Mononuclear cell (primary cell): ENCODE measurements around the gene KLHL42. TPM values are rescaled to one million over a fixed set of nuclear protein-coding genes. Genes with fewer than 3 reads are reported as not detected.

Source experiments
- H3K27me3 ChIP-seq: 2 replicates; pipeline ENCODE4 v1.6.0; 2011; ENCODE audit warnings: low read length, control low read depth; ENCODE audit not compliant: insufficient read depth
- H3K4me1 ChIP-seq: 2 replicates; pipeline ENCODE4 v1.5.1; 2011; ENCODE audit warnings: mild to moderate bottlenecking, low read length, control low read depth; ENCODE audit not compliant: insufficient read depth
- H3K4me3 ChIP-seq: 2 replicates; pipeline ENCODE4 v1.5.1; 2011; ENCODE audit warnings: mild to moderate bottlenecking, low read length, moderate library complexity
- H3K9me3 ChIP-seq: 2 replicates; pipeline ENCODE4 v1.5.1; 2011; ENCODE audit warnings: low read depth, mild to moderate bottlenecking, control low read depth, low read length
- total RNA-seq: library from RNA; depleted of rRNA; stranded (reverse); fragments of >200 nt; gene quantifications from one replicate; pipeline ENCODE4 v1.2.3, GENCODE V29; 2012

The KLHL42 gene
- total RNA-seq, 1 donor: 13.1 TPM

DNA sequence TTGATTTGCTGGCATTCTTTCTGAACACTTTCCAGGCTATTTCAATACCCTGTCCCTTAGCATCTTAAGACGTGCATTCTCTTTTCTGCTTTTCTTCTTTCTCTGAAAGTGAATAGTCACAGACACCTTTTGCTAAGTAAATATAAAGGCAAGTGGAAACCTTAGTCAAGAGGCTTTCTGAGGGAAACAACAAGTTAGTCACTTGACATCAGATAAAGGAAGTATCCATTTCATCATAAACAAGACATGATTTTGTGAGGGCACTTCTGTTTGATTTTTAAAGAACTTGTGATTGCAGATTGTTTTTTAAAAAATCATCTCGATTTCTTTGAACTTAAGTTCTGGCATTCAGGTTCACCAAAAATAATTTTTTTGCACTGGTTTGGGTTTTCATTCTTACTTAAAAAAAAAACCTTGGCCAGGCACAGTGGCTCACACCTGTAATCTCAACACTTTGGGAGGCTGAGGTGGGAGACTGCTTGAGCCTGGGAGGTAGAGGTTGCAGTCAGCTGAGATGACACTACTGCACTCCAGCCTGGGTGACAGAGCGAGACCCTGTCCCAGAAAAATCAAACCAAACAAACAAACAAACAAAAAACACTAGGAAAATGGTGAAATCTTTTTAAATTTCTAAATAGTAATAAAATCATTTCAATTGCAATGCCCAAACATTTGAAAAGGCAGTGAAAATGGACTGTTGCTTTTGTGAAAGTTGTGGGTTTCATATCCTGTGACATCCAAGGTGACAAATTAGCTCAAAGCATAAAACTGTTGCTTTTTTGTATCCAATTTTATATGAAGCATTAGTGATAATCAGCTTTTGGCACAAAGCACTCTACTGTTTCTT, 8.3 kb upstream of the KLHL42 start:
- Histone ChIP-seq H3K4me3 (no peak overlapping the region), H3K4me1 (no peaks in the 10 kb centered on the region), H3K9me3 (no peaks in the 10 kb centered on the region), H3K27me3 (no peaks in the 10 kb centered on the region)

DNA sequence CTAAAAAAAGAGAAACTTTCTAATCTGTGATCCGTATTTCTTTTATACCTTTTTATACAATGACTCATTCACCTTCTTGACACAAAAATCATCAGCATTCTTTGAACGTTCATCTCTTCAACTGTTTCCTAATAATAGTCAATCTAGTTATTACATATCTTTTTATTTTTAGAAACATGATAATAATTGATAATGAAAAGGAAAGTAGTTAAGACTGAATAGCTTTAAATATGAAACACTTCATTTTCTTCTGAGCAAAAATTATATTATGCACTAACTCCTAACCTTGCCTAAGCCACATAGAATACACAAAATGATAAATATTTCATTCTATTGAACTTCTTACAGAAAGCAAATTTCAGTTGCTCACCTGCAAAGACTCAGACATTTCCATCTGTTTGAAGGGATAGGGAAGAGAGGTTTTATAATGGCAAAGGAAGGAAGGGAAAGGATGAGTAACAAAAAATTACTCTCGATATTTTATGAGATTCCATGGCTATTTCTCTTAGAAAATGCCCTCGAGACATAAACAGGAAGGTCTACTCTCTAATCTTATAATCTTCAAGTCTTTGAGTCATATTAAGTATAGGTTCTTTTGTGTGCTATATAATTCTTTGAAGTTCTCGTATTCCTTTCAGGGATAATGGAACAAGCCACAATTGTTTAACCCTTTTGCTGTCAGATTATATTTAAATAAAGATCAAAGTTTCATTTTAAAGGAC, 7.5 kb upstream of the KLHL42 start:
- no peaks in the 10 kb centered on the region for H3K9me3 ChIP-seq
- H3K4me3 ChIP-seq: no peak overlapping the region
- no peaks in the 10 kb centered on the region for H3K4me1 ChIP-seq
- H3K27me3 ChIP-seq: no peaks in the 10 kb centered on the region

DNA sequence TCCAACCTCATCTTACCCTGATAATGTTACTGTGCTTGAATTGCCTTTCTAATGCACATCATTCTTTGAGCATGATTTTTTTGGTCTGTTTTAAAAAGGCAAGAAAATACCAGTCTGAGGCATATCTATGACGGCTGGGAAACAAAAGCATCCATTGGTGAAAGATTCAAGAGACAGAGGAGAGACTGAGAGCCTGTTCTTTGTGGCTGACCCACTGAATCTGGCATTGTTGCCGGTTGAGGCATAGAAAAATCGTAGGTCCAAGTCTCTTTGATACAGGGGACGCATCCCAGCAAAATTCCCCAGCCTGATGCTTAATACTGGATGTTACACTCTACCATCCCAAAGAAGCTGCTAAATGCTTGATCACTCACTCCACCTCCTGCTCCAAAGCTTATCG, 2.9 kb upstream of the KLHL42 start:
- Histone ChIP-seq H3K27me3 (no peaks in the 10 kb centered on the region), H3K4me1 (peaks cover 17% of the 10 kb centered on the region), H3K9me3 (no peaks in the 10 kb centered on the region)

DNA sequence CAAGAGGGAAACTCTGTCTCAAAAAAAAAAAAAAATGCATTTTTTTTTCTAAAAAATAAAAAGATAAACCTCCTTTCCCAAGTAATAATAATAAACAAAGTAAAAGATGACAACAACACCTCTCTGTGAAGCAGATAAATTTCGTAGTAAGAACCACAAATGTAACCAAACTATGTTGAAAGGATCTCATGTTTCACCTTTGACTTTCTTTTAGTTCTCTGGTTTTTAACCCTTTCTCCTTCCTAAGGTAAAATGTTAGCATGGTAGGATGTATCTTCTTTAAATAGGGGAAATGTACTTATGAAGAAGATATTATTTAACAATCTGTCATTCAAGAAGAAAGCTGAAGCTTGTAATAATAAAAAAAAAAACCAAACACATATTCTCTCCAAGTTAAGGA, 1.8 kb upstream of the KLHL42 start:
- Histone ChIP-seq H3K4me1 (peaks cover 20% of the 10 kb centered on the region), H3K4me3 (no peak overlapping the region), H3K27me3 (no peaks in the 10 kb centered on the region), H3K9me3 (no peaks in the 10 kb centered on the region)

More for the DNA sequence above, 2.9 kb upstream of the KLHL42 start:
- H3K4me3 ChIP-seq: no peak overlapping the region

DNA sequence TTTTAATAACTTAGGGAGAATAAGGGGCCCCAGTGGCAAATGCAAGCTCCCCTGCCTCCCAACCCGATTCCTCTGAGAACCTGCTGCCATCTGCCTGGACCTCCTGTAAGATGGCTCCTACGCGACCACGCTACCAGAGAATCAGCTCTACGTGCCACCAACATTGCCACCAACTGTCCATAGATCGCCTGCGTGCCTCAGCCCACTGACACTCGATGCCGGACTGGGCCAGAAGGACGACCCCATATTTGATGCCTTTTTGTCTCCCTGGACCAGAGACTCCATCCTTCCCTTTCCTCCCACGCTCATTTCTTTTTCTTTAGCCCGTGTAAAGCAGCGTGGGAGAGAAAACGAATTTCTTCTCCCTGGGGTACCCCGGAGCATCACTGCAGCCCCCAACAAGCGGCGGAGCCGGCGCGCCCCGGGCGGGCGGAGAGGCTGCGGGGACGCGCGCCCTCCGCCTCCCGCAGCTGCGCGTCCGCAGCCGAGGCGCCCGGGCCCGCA, 565 bp upstream of the KLHL42 start:
- Histone ChIP-seq H3K27me3 (no peaks in the 10 kb centered on the region), H3K4me1 (peaks cover 20% of the 10 kb centered on the region), H3K9me3 (no peaks in the 10 kb centered on the region), H3K4me3 (peak overlapping the region; percentile 57)

DNA sequence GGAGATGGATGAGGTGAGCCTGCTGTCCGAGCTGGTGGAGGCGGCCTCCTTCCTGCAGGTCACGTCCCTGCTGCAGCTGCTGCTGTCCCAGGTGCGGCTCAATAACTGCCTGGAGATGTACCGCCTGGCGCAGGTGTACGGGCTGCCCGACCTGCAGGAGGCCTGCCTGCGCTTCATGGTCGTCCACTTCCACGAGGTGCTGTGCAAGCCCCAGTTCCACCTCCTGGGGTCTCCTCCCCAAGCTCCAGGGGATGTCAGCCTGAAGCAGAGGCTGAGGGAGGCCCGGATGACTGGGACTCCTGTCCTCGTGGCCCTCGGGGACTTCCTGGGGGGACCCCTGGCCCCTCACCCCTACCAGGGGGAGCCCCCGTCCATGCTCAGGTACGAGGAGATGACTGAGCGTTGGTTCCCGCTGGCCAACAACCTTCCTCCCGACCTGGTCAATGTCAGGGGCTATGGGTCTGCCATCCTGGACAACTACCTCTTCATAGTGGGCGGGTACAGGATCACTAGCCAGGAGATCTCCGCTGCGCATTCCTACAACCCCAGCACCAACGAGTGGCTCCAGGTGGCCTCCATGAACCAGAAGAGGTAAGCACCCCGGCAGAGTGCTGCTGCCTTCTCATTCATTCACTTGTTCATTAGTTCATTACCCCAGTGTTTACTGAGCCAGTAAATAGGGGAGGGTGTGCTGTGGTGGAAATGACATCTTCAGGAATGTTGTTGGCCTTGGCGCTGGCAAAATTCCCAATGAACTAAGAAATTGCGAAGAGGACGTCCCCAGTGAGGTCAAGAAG, 777 bp downstream of the KLHL42 start:
- peak overlapping the region; percentile 57 for H3K4me3 ChIP-seq

DNA sequence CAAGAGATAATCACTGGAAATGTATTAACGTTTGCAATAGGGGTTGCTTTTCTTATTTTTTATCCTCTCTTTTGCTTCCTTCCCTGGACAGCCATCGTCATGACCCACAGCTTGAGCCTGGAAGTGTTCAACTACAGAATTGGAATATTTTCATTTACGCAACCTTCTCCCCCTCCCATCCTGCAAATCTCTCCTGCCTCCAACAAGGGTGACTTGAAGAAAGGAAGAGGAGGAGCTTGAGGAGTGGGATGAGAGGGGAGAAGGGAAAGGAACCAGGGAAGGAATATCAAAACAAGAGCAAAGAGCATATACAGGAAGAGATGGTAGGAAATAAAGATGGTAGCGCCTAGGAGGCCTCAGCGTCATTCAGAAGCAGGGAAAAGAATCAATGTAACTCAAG, 1.6 kb downstream of the KLHL42 start:
- no peaks in the 10 kb centered on the region for H3K27me3 ChIP-seq

More for the DNA sequence above, 777 bp downstream of the KLHL42 start:
- Histone ChIP-seq H3K9me3 (no peaks in the 10 kb centered on the region), H3K27me3 (no peaks in the 10 kb centered on the region), H3K4me1 (peaks cover 28% of the 10 kb centered on the region)

DNA sequence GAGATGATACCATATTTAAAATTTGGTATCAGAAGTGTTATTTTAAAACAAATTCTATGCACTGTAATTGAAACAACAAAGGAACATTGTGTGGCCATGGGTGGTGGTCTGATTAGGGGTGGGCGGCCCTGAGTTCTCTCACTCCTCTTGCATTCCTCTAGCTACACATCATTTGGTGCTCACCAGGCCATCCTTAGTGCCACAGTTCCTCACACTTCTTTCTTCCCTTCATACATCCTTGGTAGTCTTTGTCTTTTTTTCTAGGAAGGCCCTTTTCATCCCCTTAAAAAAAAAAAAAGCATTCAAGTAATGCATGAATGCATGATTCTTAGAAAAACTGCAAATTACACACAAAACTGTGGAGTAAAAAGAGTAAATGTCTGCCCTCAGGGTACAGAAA, 2.4 kb downstream of the KLHL42 start:
- Histone ChIP-seq H3K9me3 (no peaks in the 10 kb centered on the region), H3K4me3 (no peak overlapping the region), H3K4me1 (peaks cover 35% of the 10 kb centered on the region), H3K27me3 (no peaks in the 10 kb centered on the region)

More for the DNA sequence above, 1.6 kb downstream of the KLHL42 start:
- peaks cover 35% of the 10 kb centered on the region for H3K4me1 ChIP-seq
- no peaks in the 10 kb centered on the region for H3K9me3 ChIP-seq
- H3K4me3 ChIP-seq: no peak overlapping the region

DNA sequence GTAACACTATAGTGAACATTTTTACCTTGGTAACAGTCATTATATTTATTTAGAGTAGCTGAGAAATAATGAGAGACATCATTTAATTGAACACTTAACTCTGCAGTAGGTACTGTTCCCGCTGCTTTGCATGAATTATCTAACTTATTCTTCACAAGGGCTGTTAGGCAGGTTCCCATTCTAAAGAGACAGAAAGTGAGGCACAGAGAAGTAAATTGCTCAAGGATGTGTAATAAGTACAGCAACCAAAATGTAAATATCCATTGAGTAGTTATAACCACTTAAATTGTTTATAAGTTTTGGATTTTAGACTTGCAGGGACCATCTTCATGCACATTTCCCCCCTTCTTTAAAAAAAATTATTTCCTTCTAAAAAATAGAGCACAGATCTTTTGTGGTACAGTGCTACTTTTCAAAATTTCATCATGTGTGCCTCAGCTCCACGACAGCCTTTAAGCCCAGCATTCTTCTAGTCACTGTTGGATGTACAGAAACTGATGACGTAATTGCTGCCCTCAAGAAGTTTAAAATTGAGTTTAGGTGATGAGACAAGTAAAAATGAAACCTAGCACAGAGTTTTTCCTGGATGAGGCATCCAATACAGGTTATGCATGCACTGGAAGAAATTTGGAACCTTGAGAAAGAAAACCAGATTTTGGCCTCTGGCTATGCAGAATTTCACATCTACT, 6.0 kb downstream of the KLHL42 start:
- Histone ChIP-seq H3K4me3 (no peak overlapping the region), H3K27me3 (no peaks in the 10 kb centered on the region), H3K4me1 (peaks cover 25% of the 10 kb centered on the region), H3K9me3 (no peaks in the 10 kb centered on the region)

DNA sequence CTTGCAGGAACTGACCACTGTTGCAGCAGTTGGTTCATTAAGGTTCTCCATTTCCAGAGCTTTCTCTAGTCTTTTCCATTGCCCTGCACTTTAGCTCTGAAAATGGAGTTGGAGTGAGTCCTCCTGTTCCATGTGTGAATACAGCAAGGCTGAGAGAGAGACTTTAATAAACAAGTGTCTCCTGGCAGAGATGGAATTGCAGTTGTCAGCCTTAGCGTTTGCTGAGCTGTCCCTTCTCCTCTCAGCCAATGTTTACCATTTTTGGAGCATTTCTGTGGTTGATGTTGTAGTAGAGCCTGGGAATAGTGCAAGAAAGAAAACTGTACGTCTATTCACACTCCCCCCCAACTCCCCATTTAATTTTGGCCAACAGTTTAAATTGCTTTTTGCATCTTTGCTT, 7.5 kb downstream of the KLHL42 start:
- Histone ChIP-seq H3K27me3 (no peaks in the 10 kb centered on the region), H3K4me3 (no peak overlapping the region), H3K9me3 (no peaks in the 10 kb centered on the region), H3K4me1 (peaks cover 15% of the 10 kb centered on the region)

DNA sequence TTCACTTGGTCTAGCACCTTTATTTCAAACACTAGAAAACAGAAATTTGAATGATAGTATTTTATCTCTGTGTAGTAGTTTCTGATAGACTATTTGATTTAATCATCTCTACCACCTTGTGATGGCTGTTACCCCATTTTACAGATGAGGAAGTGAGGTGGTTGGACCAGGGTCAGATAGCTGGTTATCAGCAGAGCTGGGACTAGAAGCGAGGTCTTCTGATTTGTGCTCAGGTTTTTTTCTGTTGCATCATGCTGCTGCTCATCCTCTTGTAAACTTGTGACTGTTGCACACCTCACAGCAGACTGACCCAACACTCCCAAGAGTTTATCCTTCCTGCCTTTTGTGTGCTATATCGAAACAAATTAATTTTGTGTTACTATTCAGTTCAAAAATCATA, 10.1 kb downstream of the KLHL42 start:
- Histone ChIP-seq H3K9me3 (no peaks in the 10 kb centered on the region), H3K27me3 (no peaks in the 10 kb centered on the region), H3K4me3 (no peak overlapping the region), H3K4me1 (peaks cover 11% of the 10 kb centered on the region)

DNA sequence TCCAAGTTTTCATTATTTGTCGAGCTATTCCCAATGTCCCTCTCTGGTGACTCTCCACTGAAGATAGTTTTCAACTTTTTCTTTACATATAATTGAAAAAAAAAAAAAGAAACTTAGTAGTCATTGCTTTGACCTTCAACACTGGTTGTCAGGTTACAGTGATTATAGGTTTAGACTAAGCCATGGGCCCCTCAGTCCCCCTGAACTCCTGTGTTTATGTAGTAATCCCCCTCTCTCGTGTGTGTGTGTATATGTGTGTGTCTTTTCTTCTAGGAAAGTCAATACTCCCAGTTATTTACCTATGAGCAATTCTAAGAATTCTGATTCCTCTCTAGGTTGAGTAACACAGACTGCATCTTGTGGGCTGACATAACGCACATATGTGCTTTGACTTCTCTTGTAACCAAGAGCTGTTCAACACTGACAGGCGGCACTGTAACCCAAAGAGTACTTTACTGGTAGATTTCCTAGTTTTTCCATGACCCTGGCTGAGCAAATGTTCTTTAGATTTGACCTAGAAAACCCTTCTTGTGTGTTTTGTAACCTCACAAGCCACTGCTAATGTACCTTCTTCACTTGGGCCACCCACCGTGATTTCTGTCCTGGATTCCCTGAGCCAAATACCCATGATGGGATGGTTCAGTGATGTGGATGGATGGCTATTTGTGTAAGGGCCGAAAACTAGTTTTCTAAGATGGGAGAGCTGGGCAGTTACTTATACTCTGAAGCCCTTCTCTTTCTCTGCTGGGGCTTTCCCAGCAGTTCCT, 15.0 kb downstream of the KLHL42 start:
- no peaks in the 10 kb centered on the region for H3K27me3 ChIP-seq
- no peaks in the 10 kb centered on the region for H3K4me1 ChIP-seq
- no peaks in the 10 kb centered on the region for H3K9me3 ChIP-seq
- H3K4me3 ChIP-seq: no peak overlapping the region

DNA sequence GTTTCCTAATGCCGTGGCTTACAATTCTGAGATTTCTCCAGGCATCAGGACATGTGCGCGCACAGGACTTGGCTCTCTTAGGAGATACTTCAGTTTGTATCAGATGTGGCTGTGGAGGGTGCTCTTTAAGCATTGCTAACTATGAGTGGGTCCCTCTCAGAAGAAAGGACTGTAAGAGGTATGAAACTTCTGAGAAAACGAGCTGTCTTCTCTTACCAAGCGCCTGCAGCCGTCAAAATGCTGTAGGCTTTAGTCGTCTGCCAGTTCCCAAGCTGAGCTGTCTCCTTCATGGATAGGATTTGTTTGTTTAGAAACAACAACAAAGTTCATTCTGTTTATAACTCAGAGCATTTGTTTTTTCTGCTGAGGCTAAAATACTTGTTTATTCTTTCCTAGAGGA, 16.1 kb downstream of the KLHL42 start:
- Histone ChIP-seq H3K9me3 (no peaks in the 10 kb centered on the region), H3K4me1 (no peaks in the 10 kb centered on the region), H3K27me3 (no peaks in the 10 kb centered on the region), H3K4me3 (no peak overlapping the region)
